Caco-2 (cell line): Measurements from ENCODE around the gene CSMD2. TPM values are rescaled to one million over a fixed set of nuclear protein-coding genes. Genes with fewer than 3 reads are reported as not detected.

ENCODE experiments used
- BruUV-seq: library from RNA; stranded (reverse); fragments of 400-500 nt; replicated peaks from 2 replicates; lab custom pipeline; 2021; lab: Mats Ljungman, UMichigan
- CTCF ChIA-PET: fragments of 300-600 bp; sonication (Branson Sonifier 250); formaldehyde crosslinking; loops from one replicate; lab custom pipeline; 2022; ENCODE audit warnings: antibody characterized with exemption; lab: Charles Lee
- POLR2A ChIA-PET: fragments of 300-600 bp; sonication (Branson Sonifier 250); formaldehyde crosslinking; loops from one replicate; lab custom pipeline; 2022; ENCODE audit warnings: antibody characterized with exemption; lab: Charles Lee
- DNase-seq, 2 experiments: peaks; one replicate each; pipeline versions ENCODE4 v3.0.0 to v3.0.0-alpha.2; 2020 to 2022
- H3K27me3 ChIP-seq: replicated peaks from 2 replicates; pipeline ENCODE4 v1.6.0; 2011; ENCODE audit warnings: low read length; ENCODE audit not compliant: control insufficient read depth, insufficient read depth
- H3K36me3 ChIP-seq: 2 replicates; pipeline ENCODE4 v1.5.1; 2011; ENCODE audit warnings: low read length; ENCODE audit not compliant: control insufficient read depth, insufficient read depth
- H3K4me1 ChIP-seq: fragments of 250-450 bp; sonication (Bioruptor Pico); 2 replicates; pipeline ENCODE4 v1.5.1; 2020; ENCODE audit warnings: mild to moderate bottlenecking
- H3K4me3 ChIP-seq: 2 replicates; pipeline ENCODE4 v1.5.1; 2011; ENCODE audit warnings: low read depth, mild to moderate bottlenecking, control low read depth, low read length
- H3K9me3 ChIP-seq: fragments of 250-450 bp; sonication (Bioruptor Pico); 2 replicates; pipeline ENCODE4 v1.5.1; 2020; ENCODE audit warnings: mild to moderate bottlenecking, moderate library complexity
- H3K27ac Mint-ChIP-seq: one replicate; pipeline ENCODE4 v1.8.0; 2022; ENCODE audit warnings: mixed read lengths; ENCODE audit not compliant: unreplicated experiment
- H3K27me3 Mint-ChIP-seq: one replicate; pipeline ENCODE4 v1.8.0; 2022; ENCODE audit warnings: mixed read lengths; ENCODE audit not compliant: insufficient read depth, unreplicated experiment
- H3K36me3 Mint-ChIP-seq: one replicate; pipeline ENCODE4 v1.8.0; 2022; ENCODE audit warnings: mild to moderate bottlenecking, mixed read lengths; ENCODE audit not compliant: insufficient read depth, unreplicated experiment
- H3K4me1 Mint-ChIP-seq: one replicate; pipeline ENCODE4 v1.8.0; 2022; ENCODE audit warnings: low read depth, mixed read lengths; ENCODE audit not compliant: unreplicated experiment
- H3K4me3 Mint-ChIP-seq: one replicate; pipeline ENCODE4 v1.8.0; 2022; ENCODE audit warnings: mild to moderate bottlenecking, moderate library complexity, mixed read lengths; ENCODE audit not compliant: unreplicated experiment
- H3K9me3 Mint-ChIP-seq: one replicate; pipeline ENCODE4 v1.8.0; 2022; ENCODE audit warnings: mixed read lengths; ENCODE audit not compliant: unreplicated experiment
- intact Hi-C: fragments of 100-400 bp; cut with micrococcal nuclease; formaldehyde crosslinking; loops from one replicate; pipeline ENCODE4 v1.10.0; 2022; ENCODE audit not compliant: unreplicated experiment
- total RNA-seq: library from RNA; stranded (reverse); gene quantifications from 2 replicates; pipeline ENCODE4 v1.2.3, GENCODE V29; 2022
- TF ChIP-seq, protein P1 (sequence below), 2 experiments: fragments of 200-600 bp in 1 of 2; IDR thresholded peaks; 1 replicate in 1 of 2; 2 replicates in 1 of 2; pipeline versions ENCODE4 v1.5.1 to v1.8.0; 2011 to 2022; ENCODE audit warnings: antibody characterized with exemption in 1 of 2, control low read depth in 1 of 2, inconsistent platforms in 1 of 2, low read depth in 1 of 2, low read length in 1 of 2, mild to moderate bottlenecking in 1 of 2, moderate library complexity in 1 of 2; ENCODE audit not compliant: insufficient read depth in 1 of 2, severe bottlenecking in 1 of 2, unreplicated experiment in 1 of 2

CSMD2 gene
- total RNA-seq, 1 experiment from 2014 or later = not detected

DNA sequence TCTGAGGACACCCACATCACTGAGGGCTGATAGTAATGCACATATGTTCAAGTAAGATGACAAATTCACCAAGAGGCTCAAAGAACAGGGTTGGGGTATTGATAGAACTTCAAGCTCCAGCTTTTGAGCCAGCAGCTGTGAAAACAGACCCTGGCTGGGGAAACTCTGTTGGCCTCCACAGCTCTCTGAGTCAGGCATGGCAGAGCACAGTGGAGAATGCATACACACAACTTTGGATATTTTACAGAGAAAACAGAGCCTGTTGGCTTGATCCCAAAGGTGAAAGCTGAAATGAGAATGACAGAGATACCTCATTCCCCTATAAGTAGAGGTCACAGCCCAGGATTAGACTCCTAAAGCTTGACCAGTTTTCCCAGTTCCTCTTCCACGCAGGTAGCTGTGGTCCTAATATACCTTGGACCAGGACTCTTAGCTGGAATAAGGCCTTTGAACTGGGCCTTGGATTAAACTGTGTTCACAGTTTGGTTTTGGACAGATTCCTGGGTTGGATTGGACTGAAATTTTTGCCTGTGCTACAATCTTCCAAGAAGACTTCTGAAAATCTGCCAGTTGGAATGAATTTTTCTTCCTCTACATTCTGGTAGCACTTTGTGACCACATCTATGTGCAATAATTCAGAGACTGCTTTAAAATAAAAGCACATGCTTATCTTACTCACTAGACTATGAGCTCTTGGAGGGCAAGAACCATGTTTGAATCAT lies 402.8 kb downstream of the CSMD2 start:
- no peak overlapping the region for H3K4me3 Mint-ChIP-seq
- H3K4me1 Mint-ChIP-seq = no peaks in the 10 kb centered on the region
- H3K9me3 Mint-ChIP-seq = peaks cover 22% of the 10 kb centered on the region
- Histone ChIP-seq H3K4me3 (no peak overlapping the region), H3K27me3 (no peaks in the 10 kb centered on the region), H3K4me1 (no peaks in the 10 kb centered on the region), H3K9me3 (no peaks in the 10 kb centered on the region), H3K36me3 (no peaks in the 10 kb centered on the region)
- CTCF ChIA-PET = no interaction called here
- DNase-seq = no peak
- TF ChIP-seq, protein P1, sequence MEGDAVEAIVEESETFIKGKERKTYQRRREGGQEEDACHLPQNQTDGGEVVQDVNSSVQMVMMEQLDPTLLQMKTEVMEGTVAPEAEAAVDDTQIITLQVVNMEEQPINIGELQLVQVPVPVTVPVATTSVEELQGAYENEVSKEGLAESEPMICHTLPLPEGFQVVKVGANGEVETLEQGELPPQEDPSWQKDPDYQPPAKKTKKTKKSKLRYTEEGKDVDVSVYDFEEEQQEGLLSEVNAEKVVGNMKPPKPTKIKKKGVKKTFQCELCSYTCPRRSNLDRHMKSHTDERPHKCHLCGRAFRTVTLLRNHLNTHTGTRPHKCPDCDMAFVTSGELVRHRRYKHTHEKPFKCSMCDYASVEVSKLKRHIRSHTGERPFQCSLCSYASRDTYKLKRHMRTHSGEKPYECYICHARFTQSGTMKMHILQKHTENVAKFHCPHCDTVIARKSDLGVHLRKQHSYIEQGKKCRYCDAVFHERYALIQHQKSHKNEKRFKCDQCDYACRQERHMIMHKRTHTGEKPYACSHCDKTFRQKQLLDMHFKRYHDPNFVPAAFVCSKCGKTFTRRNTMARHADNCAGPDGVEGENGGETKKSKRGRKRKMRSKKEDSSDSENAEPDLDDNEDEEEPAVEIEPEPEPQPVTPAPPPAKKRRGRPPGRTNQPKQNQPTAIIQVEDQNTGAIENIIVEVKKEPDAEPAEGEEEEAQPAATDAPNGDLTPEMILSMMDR (IDR thresholded peaks at IDR 0.05; ENCODE audit: insufficient read depth in 1 of 2, low read depth in 1 of 2, low read length in 1 of 2, severe bottlenecking in 1 of 2, unreplicated experiment in 1 of 2) = no peak
- peaks cover 6% of the 10 kb centered on the region for H3K27me3 Mint-ChIP-seq
- BruUV-seq = no TSS peak
- H3K36me3 Mint-ChIP-seq = no peaks in the 10 kb centered on the region
- H3K27ac Mint-ChIP-seq = no peak overlapping the region
- POLR2A ChIA-PET = no interaction called here
- intact Hi-C loops = no loop called here

DNA sequence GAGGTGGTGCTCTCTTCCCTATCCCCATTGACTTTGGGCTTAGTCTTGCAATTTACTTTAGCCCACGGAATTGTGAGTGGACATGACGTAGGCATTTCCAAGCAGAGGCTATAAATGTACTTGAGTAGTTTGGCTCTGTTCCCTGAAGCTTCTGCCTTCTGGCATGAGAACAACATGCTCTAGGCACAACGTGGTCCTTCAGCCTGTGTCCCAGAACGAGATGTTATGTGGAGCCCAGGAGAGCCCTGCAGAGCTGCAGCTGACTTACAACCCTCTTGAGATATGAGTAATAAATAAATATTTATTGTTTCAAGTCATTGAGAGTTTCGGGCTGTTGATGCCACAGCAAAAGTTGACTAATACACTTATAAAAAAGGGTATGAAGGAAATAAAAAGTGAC lies 406.3 kb downstream of the CSMD2 start:
- ChIA-PET POLR2A (no interaction called here), CTCF (no interaction called here)
- Mint-ChIP-seq H3K27me3 (peaks cover 3% of the 10 kb centered on the region), H3K4me3 (no peak overlapping the region), H3K4me1 (no peaks in the 10 kb centered on the region), H3K27ac (no peak overlapping the region), H3K9me3 (peaks cover 25% of the 10 kb centered on the region), H3K36me3 (no peaks in the 10 kb centered on the region)
- Histone ChIP-seq H3K4me3 (no peak overlapping the region), H3K4me1 (no peaks in the 10 kb centered on the region), H3K36me3 (no peaks in the 10 kb centered on the region), H3K9me3 (no peaks in the 10 kb centered on the region), H3K27me3 (no peaks in the 10 kb centered on the region)
- TF ChIP-seq, protein P1 (IDR thresholded peaks at IDR 0.05; ENCODE audit: insufficient read depth in 1 of 2, low read depth in 1 of 2, low read length in 1 of 2, severe bottlenecking in 1 of 2, unreplicated experiment in 1 of 2) = no peak
- intact Hi-C loops = no loop called here
- DNase-seq = no peak
- no TSS peak for BruUV-seq

DNA sequence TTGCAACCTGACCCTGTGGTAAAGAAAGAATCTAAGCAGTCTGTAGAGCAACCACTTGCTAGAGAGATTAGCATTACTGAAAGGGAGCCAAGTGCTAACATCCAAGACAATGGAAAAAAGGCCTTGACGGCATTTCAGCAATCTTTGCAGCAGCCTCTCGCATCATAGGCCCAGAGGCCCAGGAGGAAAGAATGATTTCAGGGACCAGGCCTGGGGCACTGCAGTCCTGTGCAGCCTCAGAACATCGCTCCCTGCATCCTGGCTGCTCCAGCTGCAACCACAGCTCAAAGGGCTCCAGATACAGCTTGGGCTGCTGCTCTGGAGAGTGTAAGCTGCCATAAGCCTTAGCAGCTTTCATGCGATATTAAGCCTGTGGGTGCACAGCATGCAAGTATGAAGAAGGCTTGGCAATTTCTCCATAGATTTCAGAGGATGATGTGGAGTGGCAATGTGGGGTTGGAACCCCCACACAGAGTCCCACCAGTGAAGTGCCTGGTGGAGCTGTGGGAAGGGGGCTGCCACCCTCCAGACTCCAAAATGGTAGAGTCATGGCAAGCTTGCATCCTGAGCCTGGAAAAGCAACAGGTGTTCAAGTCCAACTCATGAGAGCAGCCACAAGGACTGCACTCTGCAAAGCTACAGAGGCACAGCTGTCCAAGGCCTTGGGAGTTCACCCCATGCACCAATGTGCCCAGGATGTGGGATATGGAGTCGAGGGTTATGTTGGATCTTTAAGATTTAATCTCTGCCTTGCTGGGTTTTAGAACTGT lies 411.8 kb downstream of the CSMD2 start:
- H3K36me3 ChIP-seq = no peaks in the 10 kb centered on the region
- no peaks in the 10 kb centered on the region for H3K4me1 ChIP-seq
- no peak overlapping the region for H3K4me3 ChIP-seq
- no peaks in the 10 kb centered on the region for H3K27me3 Mint-ChIP-seq
- no peaks in the 10 kb centered on the region for H3K36me3 Mint-ChIP-seq
- H3K27me3 ChIP-seq = no peaks in the 10 kb centered on the region
- no peak overlapping the region for H3K27ac Mint-ChIP-seq
- peaks cover 19% of the 10 kb centered on the region for H3K9me3 Mint-ChIP-seq
- CTCF ChIA-PET = no interaction called here
- POLR2A ChIA-PET = no interaction called here
- TF ChIP-seq, protein P1 (IDR thresholded peaks at IDR 0.05; ENCODE audit: insufficient read depth in 1 of 2, low read depth in 1 of 2, low read length in 1 of 2, severe bottlenecking in 1 of 2, unreplicated experiment in 1 of 2) = no peak
- no TSS peak for BruUV-seq
- intact Hi-C loops = no loop called here
- H3K9me3 ChIP-seq = no peaks in the 10 kb centered on the region
- H3K4me3 Mint-ChIP-seq = no peak overlapping the region
- no peaks in the 10 kb centered on the region for H3K4me1 Mint-ChIP-seq
- no peak for DNase-seq
